DND-41 (cell line): ENCODE measurements around the gene USP32.

Experiments used
- ATAC-seq: fragments of 200-7000 bp; cut with Tn5 transposase; 3 replicates; pipeline ENCODE4 v1.9.1; 2021; ENCODE audit warnings: low read depth; ENCODE audit not compliant: insufficient read depth
- DNase-seq: peaks from one replicate; pipeline ENCODE4 v3.0.0-alpha.2; 2020
- H2AFZ ChIP-seq: 2 replicates; pipeline ENCODE4 v1.6.0; 2012; ENCODE audit warnings: low read depth, low read length
- H3K27ac ChIP-seq: 2 replicates; pipeline ENCODE4 v1.5.1; 2012; ENCODE audit warnings: low read length, inconsistent platforms
- H3K27me3 ChIP-seq: fragments of 200-600 bp; sonication (generic); 2 replicates; pipeline ENCODE4 v1.6.0; 2012; ENCODE audit warnings: low read length, mild to moderate bottlenecking, inconsistent platforms; ENCODE audit not compliant: insufficient read depth, poor library complexity
- H3K36me3 ChIP-seq: 2 replicates; pipeline ENCODE4 v1.5.1; 2012; ENCODE audit warnings: low read length, inconsistent platforms; ENCODE audit not compliant: insufficient read depth
- H3K4me1 ChIP-seq: 2 replicates; pipeline ENCODE4 v1.5.1; 2012; ENCODE audit warnings: mild to moderate bottlenecking, low read length; ENCODE audit not compliant: insufficient read depth
- H3K4me2 ChIP-seq: 2 replicates; pipeline ENCODE4 v1.6.0; 2012; ENCODE audit warnings: mild to moderate bottlenecking, moderate library complexity, low read length, inconsistent platforms; ENCODE audit not compliant: insufficient read depth
- H3K4me3 ChIP-seq, 2 experiments: fragments of 200-600 bp in 1 of 2; shearing (Covaris generic) in 1 of 2; 2 replicates each; pipeline ENCODE4 v1.5.1; 2012 to 2016; ENCODE audit warnings: inconsistent platforms in 2 of 2, low read length in 2 of 2, mild to moderate bottlenecking in 2 of 2, low read depth in 1 of 2, moderate library complexity in 1 of 2
- H3K79me2 ChIP-seq: 2 replicates; pipeline ENCODE4 v1.6.0; 2012; ENCODE audit warnings: low read length, inconsistent platforms; ENCODE audit not compliant: insufficient read depth
- H3K9ac ChIP-seq: 2 replicates; pipeline ENCODE4 v1.6.0; 2012; ENCODE audit warnings: low read depth, mild to moderate bottlenecking, inconsistent platforms, low read length, moderate library complexity
- H3K9me3 ChIP-seq: 2 replicates; pipeline ENCODE4 v1.5.1; 2012; ENCODE audit warnings: low read length, moderate library complexity, mild to moderate bottlenecking, inconsistent platforms; ENCODE audit not compliant: insufficient read depth, severe bottlenecking
- H4K20me1 ChIP-seq: 2 replicates; pipeline ENCODE4 v1.6.0; 2012; ENCODE audit warnings: low read length; ENCODE audit not compliant: insufficient read depth
- CTCF ChIP-seq: IDR thresholded peaks from 2 replicates; pipeline ENCODE4 v1.5.1; 2012; ENCODE audit warnings: borderline replicate concordance, low read length, moderate library complexity, mild to moderate bottlenecking; ENCODE audit not compliant: poor library complexity, severe bottlenecking; ENCODE audit errors: extremely low read depth
- EZH2 ChIP-seq: IDR thresholded peaks from 3 replicates; pipeline ENCODE4 v1.6.1; 2012; ENCODE audit warnings: borderline replicate concordance, low read depth, mild to moderate bottlenecking, moderate library complexity, low read length, inconsistent platforms; ENCODE audit not compliant: severe bottlenecking

Gene USP32

GRCh38 chr17:60149691-60150582 is 242.0 kb downstream of the USP32 start, which contains the start of gene CA4:
TSS of gene CA4 (plus strand) at chr17:60149973. CDS start at chr17:60150035, 62 bp downstream.
- Histone ChIP-seq H3K27ac (no peak within 1 kb of the TSS), H3K9ac (no peak within 1 kb of the TSS), H3K79me2 (no peaks in the 10 kb centered on the region), H3K4me2 (no peak within 1 kb of the TSS), H3K36me3 (no peaks in the 10 kb centered on the region), H3K4me1 (no peaks in the 10 kb centered on the region), H3K27me3 (peaks cover 5% of the 10 kb centered on the region), H3K9me3 (no peaks in the 10 kb centered on the region), H3K4me3 (no peak within 1 kb of the TSS), H4K20me1 (no peaks in the 10 kb centered on the region), H2AFZ (no peak within 1 kb of the TSS; the same call in 1 of the 2 replicates)
- no peak for DNase-seq
- no peak for ATAC-seq
- no peak for TF ChIP-seq EZH2
- no peak for TF ChIP-seq CTCF

GRCh38 chr17:60148373-60148772 is 243.6 kb downstream of the USP32 start:
- Histone ChIP-seq H3K9ac (no peak overlapping the region), H3K4me3 (no peak overlapping the region), H2AFZ (no peak overlapping the region), H3K79me2 (no peaks in the 10 kb centered on the region), H3K9me3 (no peaks in the 10 kb centered on the region), H3K27ac (no peak overlapping the region), H4K20me1 (no peaks in the 10 kb centered on the region), H3K36me3 (no peaks in the 10 kb centered on the region), H3K4me2 (no peak overlapping the region), H3K4me1 (peaks cover 3% of the 10 kb centered on the region; the same call in 1 of the 2 replicates), H3K27me3 (peaks cover 5% of the 10 kb centered on the region)
- TF ChIP-seq EZH2 (no peak), CTCF (no peak)
- no peak for ATAC-seq
- no peak for DNase-seq

- no peak overlapping the region for H3K27ac ChIP-seq
- no peak overlapping the region for H3K4me3 ChIP-seq
- TF ChIP-seq EZH2, result no peak
- no peak for TF ChIP-seq CTCF
- peaks cover 9% of the 10 kb centered on the region for H3K4me1 ChIP-seq
- H4K20me1 ChIP-seq, result no peaks in the 10 kb centered on the region
- ATAC-seq (no peak), DNase-seq (no peak)
- no peak overlapping the region for H2AFZ ChIP-seq
- peaks cover 5% of the 10 kb centered on the region for H3K27me3 ChIP-seq
- H3K79me2 ChIP-seq, result no peaks in the 10 kb centered on the region
- H3K36me3 ChIP-seq, result no peaks in the 10 kb centered on the region
- H3K9me3 ChIP-seq, result no peaks in the 10 kb centered on the region
- H3K4me2 ChIP-seq, result no peak overlapping the region
- no peak overlapping the region for H3K9ac ChIP-seq
Measured at GRCh38 chr17:60147553-60148223, 244.2 kb downstream of the USP32 start.
